ENCODE data around the gene PLCG2. TPM values are rescaled to one million over a fixed set of nuclear protein-coding genes. Genes with fewer than 3 reads are reported as not detected.

PLCG2 gene
- total and polyA plus RNA-seq, 9 donors, result 3.3 to 16.4 (median 5.6) TPM

- no peaks in the 10 kb centered on the region for H3K36me3 ChIP-seq
- WGBS, 3 donors, result 79 to 88% (median 84%) methylated on average over 5 of the region's 5 CpGs
- TF ChIP-seq POLR2A (IDR thresholded peaks at IDR 0.05), result no peak
- TF ChIP-seq EP300 (IDR thresholded peaks at IDR 0.05), result no peak
- TF ChIP-seq, protein P1, sequence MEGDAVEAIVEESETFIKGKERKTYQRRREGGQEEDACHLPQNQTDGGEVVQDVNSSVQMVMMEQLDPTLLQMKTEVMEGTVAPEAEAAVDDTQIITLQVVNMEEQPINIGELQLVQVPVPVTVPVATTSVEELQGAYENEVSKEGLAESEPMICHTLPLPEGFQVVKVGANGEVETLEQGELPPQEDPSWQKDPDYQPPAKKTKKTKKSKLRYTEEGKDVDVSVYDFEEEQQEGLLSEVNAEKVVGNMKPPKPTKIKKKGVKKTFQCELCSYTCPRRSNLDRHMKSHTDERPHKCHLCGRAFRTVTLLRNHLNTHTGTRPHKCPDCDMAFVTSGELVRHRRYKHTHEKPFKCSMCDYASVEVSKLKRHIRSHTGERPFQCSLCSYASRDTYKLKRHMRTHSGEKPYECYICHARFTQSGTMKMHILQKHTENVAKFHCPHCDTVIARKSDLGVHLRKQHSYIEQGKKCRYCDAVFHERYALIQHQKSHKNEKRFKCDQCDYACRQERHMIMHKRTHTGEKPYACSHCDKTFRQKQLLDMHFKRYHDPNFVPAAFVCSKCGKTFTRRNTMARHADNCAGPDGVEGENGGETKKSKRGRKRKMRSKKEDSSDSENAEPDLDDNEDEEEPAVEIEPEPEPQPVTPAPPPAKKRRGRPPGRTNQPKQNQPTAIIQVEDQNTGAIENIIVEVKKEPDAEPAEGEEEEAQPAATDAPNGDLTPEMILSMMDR (IDR thresholded peaks at IDR 0.05), result no peak
- H3K4me3 ChIP-seq, result no peak overlapping the region
- H3K27me3 ChIP-seq, result no peaks in the 10 kb centered on the region
- intact Hi-C loops (cut with DNase I), result no loop called here
- no peak for DNase-seq
- no peaks in the 10 kb centered on the region for H3K9me3 ChIP-seq
- H3K4me1 ChIP-seq (ENCODE audit: insufficient read depth), result no peaks in the 10 kb centered on the region
- no peak overlapping the region for H3K27ac ChIP-seq
Measured at GRCh38 chr16:81790277-81790676, 11.2 kb downstream of the PLCG2 start.

- TF ChIP-seq EP300 (IDR thresholded peaks at IDR 0.05) (no peak), POLR2A (IDR thresholded peaks at IDR 0.05) (no peak)
- TF ChIP-seq, protein P1 (IDR thresholded peaks at IDR 0.05), result no peak
- 32 to 40% (median 38%) methylated on average over 2 of the region's 2 CpGs for WGBS, 3 donors
- no peak for DNase-seq
- Histone ChIP-seq H3K9me3 (no peaks in the 10 kb centered on the region), H3K27ac (no peak overlapping the region), H3K27me3 (no peaks in the 10 kb centered on the region), H3K4me1 (ENCODE audit: insufficient read depth) (no peaks in the 10 kb centered on the region), H3K36me3 (no peaks in the 10 kb centered on the region), H3K4me3 (no peak overlapping the region)
- intact Hi-C loops (cut with DNase I), result no loop called here
Measured at GRCh38 chr16:81790830-81791435, 11.8 kb downstream of the PLCG2 start.

DNA sequence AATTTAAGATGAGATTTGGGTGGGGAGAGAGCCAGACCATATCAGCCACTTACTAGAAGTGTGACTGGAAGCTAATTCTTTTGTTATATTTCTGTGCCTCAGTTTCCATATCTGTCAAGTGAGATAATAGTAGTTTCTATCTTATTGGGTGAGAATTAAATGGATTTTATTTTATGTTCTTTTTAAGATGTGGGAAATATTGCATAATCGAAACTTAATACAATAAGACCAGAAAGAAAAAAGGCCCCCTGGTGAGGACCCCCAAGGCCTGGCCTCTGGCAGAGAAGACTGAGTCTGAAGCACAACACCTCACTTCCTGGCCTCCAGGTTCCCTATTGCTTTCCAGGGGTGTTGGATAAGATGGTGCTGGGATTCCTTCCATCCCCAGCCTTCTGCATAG lies 13.7 kb downstream of the PLCG2 start:
- no peak for DNase-seq
- H3K27me3 ChIP-seq, result no peaks in the 10 kb centered on the region
- intact Hi-C loops (cut with DNase I), result no loop called here
- 86 to 100% (median 98%) methylated on average over 1 of the region's 1 CpG for WGBS, 3 donors
- no peaks in the 10 kb centered on the region for H3K36me3 ChIP-seq
- H3K4me3 ChIP-seq, result no peak overlapping the region
- TF ChIP-seq, protein P1 (IDR thresholded peaks at IDR 0.05), result no peak
- TF ChIP-seq EP300 (IDR thresholded peaks at IDR 0.05) (no peak), POLR2A (IDR thresholded peaks at IDR 0.05) (no peak)
- no peaks in the 10 kb centered on the region for H3K4me1 ChIP-seq (ENCODE audit: insufficient read depth)
- no peak overlapping the region for H3K27ac ChIP-seq
- no peaks in the 10 kb centered on the region for H3K9me3 ChIP-seq

- Histone ChIP-seq H3K36me3 (no peaks in the 10 kb centered on the region), H3K4me1 (ENCODE audit: insufficient read depth) (no peaks in the 10 kb centered on the region), H3K9me3 (no peaks in the 10 kb centered on the region), H3K27me3 (no peaks in the 10 kb centered on the region), H3K4me3 (no peak overlapping the region), H3K27ac (no peak overlapping the region)
- WGBS, 3 donors, result 92 to 97% (median 94%) methylated on average over 3 of the region's 3 CpGs
- no peak for TF ChIP-seq EP300 (IDR thresholded peaks at IDR 0.05)
- TF ChIP-seq, protein P1 (IDR thresholded peaks at IDR 0.05), result no peak
- no peak for TF ChIP-seq POLR2A (IDR thresholded peaks at IDR 0.05)
- DNase-seq, result no peak
- intact Hi-C loops (cut with DNase I), result no loop called here
Measured at GRCh38 chr16:81795193-81795592, 16.1 kb downstream of the PLCG2 start.

Measured in ovary (tissue), 9 donors.